ENCODE results near the gene DCAF6.

GRCh38 chr1:168031627-168032026 is 95.1 kb downstream of the DCAF6 start:
- TF ChIP-seq CTCF (IDR thresholded peaks at IDR 0.05): no peak
- TF ChIP-seq POLR2A (IDR thresholded peaks at IDR 0.05): no peak
- TF ChIP-seq POLR2AphosphoS5 (IDR thresholded peaks at IDR 0.05): no peak
